GM21717 (cell line): ENCODE measurements around the gene ST6GALNAC2.

ENCODE experiments used
- ATAC-seq: cut with Tn5 transposase; IDR thresholded peaks from one replicate; pipeline ENCODE4 v1.9.1; 2021; ENCODE audit warnings: mild to moderate bottlenecking, moderate library complexity; ENCODE audit not compliant: unreplicated experiment

Gene ST6GALNAC2

GRCh38 chr17:76557368-76558197 lies 28.1 kb downstream of the ST6GALNAC2 start:
- peak; percentile 67 for ATAC-seq

GRCh38 chr17:76556765-76557367 lies 28.8 kb downstream of the ST6GALNAC2 start:
- ATAC-seq = peak; percentile 21

- ATAC-seq = no peak
These were observed 31.5 kb downstream of the ST6GALNAC2 start for GRCh38 chr17:76554131-76554530.

DNA sequence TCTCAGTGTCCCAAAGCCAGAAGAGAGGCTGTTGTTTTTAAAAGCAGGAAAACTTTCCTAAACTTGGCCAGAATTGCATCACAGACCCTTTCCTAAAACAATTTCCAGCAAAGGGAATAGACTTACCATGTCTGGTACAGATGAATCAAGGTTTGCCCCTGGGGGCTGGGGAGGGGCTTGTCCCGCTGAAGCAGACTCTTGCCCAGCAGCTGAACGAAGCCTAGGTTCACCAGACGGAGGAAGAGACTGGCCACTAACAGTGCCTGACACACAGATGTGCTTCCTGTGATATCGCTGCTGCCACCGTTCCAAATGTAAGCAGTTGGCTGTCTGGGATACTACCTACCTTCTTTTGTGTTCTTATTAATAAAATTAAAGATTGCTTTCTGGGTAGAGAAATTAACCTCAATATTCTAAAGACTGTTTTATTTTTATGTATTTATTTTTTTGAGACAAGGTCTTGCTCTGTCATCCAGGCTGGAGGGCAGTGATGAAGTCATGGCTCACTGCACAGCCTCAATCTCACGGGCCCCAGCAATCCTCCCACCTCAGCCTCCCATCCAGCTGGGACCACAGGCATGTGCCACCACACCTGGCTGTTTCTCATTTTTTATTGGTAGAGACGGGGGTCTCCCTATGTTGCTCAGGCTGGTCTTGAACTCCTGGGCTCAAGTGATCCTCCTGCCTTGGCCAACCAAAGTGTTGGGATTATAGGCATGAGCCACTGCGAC lies 32.3 kb downstream of the ST6GALNAC2 start:
- ATAC-seq = no peak

GRCh38 chr17:76551685-76552084 lies 34.0 kb downstream of the ST6GALNAC2 start:
- no peak for ATAC-seq

- ATAC-seq = no peak
These were observed 34.7 kb downstream of the ST6GALNAC2 start for GRCh38 chr17:76550712-76551615.

DNA sequence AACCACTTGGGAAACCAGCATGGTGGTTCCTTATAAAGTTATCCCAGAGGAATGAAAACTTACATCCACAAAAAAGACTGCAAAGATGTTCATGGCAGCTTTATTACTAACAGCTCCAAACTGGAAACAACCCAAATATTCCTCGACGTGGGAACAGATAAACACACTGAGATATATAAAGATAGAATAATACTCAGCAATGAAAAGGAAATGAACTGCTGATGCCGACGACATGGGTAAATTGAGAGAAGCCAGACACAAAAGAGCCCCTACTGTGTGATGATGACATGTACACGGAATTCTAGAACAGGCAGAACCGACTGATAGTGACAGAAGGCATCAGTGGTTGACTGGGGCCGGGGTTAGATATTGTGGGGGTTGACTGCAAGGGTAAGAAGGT lies 36.1 kb downstream of the ST6GALNAC2 start:
- no peak for ATAC-seq

DNA sequence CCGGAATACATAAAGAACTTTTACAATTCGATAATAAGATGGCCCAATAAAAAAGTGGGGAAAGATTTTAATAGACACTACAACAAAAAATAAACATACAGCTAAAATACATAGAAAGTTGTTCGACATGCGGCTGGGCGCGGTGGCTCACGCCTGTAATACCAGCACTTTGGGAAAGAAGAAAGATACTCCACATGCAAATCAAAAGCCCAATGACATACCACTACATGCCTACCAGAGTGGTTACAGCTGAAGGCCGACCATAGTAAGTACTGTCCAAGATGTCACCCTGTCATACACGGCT lies 36.5 kb downstream of the ST6GALNAC2 start:
- ATAC-seq = no peak

- no peak for ATAC-seq
These were observed 37.1 kb downstream of the ST6GALNAC2 start for GRCh38 chr17:76548378-76549214.

- ATAC-seq = no peak
These were observed 37.9 kb downstream of the ST6GALNAC2 start for GRCh38 chr17:76547642-76548202.

DNA sequence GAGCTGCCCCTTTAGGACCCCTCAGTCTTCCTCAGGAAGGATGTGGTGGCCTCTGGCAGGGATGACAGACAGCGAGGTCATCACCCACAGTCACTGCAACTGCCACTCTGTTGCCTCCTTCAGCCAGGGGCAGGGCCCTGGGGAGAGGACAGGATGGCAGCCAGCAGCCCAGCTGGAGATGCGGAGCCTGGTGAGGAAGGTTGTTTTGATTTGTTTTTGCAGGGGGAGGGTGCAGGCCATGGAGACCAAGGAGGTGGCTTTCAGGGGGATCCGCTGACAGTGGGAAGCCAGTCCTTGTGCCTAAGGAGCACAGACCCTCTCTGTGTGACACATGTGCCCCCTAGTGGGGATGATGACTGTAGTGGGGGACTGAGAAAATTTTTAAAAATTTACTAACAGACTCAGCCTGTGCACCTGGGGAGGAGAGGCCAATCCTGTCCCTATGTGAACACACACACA lies 38.4 kb downstream of the ST6GALNAC2 start:
- no peak for ATAC-seq

DNA sequence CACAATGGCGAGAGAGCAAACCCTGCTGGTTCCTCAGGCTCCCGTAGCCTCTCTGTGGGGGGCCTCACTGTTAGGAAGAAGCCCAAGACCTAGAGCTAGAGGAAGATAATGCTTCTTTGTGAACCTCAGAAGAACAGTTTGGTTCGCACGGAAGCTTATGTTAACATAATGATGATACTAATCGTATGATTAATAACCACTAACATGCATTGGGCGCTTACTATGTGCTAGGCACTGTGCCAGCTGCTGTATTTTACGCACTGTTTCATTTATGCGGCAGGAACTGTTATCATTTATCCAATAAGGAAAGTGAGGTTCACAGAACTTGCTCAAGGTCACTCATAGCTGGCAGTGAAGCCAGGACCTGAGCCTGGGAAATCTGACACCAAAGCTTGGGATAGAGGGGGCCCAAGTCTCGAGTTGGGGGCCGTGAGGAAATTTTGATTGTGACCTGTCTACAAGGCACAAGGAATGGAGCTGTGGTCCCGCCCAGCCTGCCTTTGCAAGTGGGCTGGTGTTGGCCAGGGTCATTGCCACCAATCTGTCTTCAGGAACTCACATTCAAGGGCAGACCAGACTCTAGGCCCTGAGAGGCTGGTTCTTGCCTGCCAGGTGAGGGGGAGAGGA lies 39.0 kb downstream of the ST6GALNAC2 start:
- ATAC-seq = no peak

GRCh38 chr17:76545918-76546555 lies 39.6 kb downstream of the ST6GALNAC2 start:
- no peak for ATAC-seq

DNA sequence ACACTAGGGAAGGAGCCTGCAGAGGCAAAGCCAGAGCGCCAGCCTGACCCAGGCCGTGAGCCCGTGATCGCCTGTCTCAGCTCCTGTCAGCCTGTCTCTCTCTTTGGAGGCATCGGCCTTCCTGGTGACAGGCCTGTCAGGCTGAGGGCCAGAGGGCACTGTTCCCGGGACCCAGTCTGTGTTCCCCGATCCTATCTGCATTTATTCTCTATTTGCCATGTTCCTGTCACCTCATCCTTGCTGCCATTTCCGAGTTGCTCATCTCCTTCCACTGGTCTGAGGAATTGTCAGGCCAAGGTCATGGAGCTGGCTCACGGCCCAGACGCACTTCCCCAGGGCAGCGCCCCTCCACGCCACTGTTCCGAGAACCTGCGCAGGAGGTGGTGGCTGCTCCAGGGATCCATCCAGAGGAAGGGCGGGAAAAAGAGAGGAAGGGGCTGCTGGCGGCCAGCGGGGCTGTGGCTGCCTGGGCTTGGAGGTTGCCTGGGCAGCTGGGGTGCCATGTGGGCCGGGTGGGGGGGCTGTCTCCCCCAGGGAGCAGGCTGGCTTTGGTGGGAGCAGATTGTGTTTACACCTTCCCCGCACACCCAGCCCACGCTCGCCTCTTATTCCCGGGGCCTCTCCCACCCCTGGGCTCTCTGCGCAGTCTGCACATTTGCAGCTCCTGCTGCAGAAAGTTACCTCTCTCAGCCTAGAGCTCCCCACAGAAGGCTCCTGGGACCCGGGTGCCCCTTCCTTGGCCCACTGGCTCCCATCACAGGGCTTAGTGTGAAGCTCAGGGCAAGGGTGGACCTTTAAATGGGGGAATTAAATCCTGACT lies 40.9 kb downstream of the ST6GALNAC2 start:
- ATAC-seq = no peak

DNA sequence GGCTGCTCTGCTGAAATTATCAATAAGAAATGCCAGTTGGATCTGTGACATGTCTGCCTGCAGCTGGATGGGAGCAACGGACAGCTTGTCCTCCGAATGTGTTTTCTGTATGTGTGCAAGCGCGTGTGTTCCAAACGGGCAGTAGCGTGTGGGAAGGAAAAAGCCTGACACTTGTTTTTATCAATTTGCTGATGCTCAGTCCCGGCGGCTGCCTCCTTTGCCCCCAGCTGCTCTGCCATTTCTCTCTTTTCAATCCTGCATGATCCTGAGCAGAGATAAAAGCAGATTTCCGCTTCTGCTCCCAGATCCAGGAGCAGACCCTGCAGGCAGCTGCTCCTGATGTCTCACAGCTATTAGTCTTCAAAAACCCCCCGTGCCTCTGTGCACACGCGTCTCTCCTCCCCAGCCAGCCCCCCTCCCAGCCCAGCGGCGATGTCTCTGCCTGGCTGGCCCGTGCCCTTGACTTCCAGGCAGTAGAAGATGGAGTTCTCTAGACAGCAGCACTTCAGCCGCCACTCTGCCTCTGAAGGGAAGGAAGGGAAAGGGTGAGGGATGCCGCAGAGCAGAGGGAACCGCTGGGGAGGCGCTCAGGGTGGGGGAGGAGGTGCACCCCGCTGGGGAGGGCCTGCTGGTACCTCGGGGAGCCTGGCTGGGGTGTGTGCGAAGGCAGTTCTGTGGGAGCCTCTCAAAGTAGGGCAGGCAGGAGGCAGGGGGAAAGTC lies 41.7 kb downstream of the ST6GALNAC2 start:
- no peak for ATAC-seq

- ATAC-seq = no peak
These were observed 42.2 kb downstream of the ST6GALNAC2 start for GRCh38 chr17:76543482-76543825.

- ATAC-seq = no peak
These were observed 42.7 kb downstream of the ST6GALNAC2 start for GRCh38 chr17:76542984-76543383.
